ENCODE data around the gene RBM14. TPM values are rescaled to one million over a fixed set of nuclear protein-coding genes. Genes with fewer than 3 reads are reported as not detected.
"Not testable (repeated sequence)": the region's sequence is repeated elsewhere in the genome, so short reads cannot be mapped to it uniquely, and the experiment has no call there.

Gene RBM14
- total RNA-seq, 1 donor from 2014 or later, result 15.1 TPM

GRCh38 chr11:66636411-66636810 lies 20.0 kb downstream of the RBM14 start:
- no peak for DNase-seq (ENCODE audit: low read depth in 2 of 2)

- no peak for DNase-seq (ENCODE audit: low read depth in 2 of 2)
These were observed 21.2 kb downstream of the RBM14 start for GRCh38 chr11:66637557-66638176.

- peak; percentile 100 for DNase-seq (ENCODE audit: low read depth in 2 of 2)
These were observed 22.0 kb downstream of the RBM14 start, which contains the start of gene RBM4 for GRCh38 chr11:66638177-66639065. TSS of gene RBM4 (plus strand) at chr11:66638703. CDS start at chr11:66639712, 1,009 bp downstream.

- peak; percentile 65 to 72 for DNase-seq (ENCODE audit: low read depth in 2 of 2)
These were observed 22.8 kb downstream of the RBM14 start for GRCh38 chr11:66639066-66639813.

- DNase-seq (ENCODE audit: low read depth in 2 of 2), result not testable (repeated sequence)
These were observed 23.4 kb downstream of the RBM14 start for GRCh38 chr11:66639814-66640340.

- DNase-seq (ENCODE audit: low read depth in 2 of 2), result no peak
These were observed 25.4 kb downstream of the RBM14 start for GRCh38 chr11:66641834-66642233.

GRCh38 chr11:66643745-66644437 lies 27.5 kb downstream of the RBM14 start:
- no peak for DNase-seq (ENCODE audit: low read depth in 2 of 2)

GRCh38 chr11:66646828-66647227 lies 30.4 kb downstream of the RBM14 start:
- no peak for DNase-seq (ENCODE audit: low read depth in 2 of 2)

GRCh38 chr11:66649903-66650302 lies 33.5 kb downstream of the RBM14 start:
- DNase-seq (ENCODE audit: low read depth in 2 of 2), result no peak

GRCh38 chr11:66651016-66651415 lies 34.6 kb downstream of the RBM14 start:
- DNase-seq (ENCODE audit: low read depth in 2 of 2), result peak in 1 of 2 donors; percentile 25

GRCh38 chr11:66652651-66653050 lies 36.2 kb downstream of the RBM14 start:
- no peak for DNase-seq (ENCODE audit: low read depth in 2 of 2)

- DNase-seq (ENCODE audit: low read depth in 2 of 2), result no peak
These were observed 36.7 kb downstream of the RBM14 start for GRCh38 chr11:66653123-66653522.

GRCh38 chr11:66659763-66660162 lies 43.3 kb downstream of the RBM14 start:
- no peak for DNase-seq (ENCODE audit: low read depth in 2 of 2)

- DNase-seq (ENCODE audit: low read depth in 2 of 2), result no peak
These were observed 47.4 kb downstream of the RBM14 start for GRCh38 chr11:66663741-66664296.

GRCh38 chr11:66665369-66665768 lies 48.9 kb downstream of the RBM14 start:
- no peak for DNase-seq (ENCODE audit: low read depth in 2 of 2)

GRCh38 chr11:66670816-66671215 lies 54.4 kb downstream of the RBM14 start:
- DNase-seq (ENCODE audit: low read depth in 2 of 2), result no peak

GRCh38 chr11:66674964-66675602 lies 58.7 kb downstream of the RBM14 start:
- DNase-seq (ENCODE audit: low read depth in 2 of 2), result no peak

- DNase-seq (ENCODE audit: low read depth in 2 of 2), result no peak
These were observed 60.0 kb downstream of the RBM14 start for GRCh38 chr11:66676282-66676919.
